Prostate gland (tissue), 2 donors: ENCODE measurements around the gene GULP1. TPM values are rescaled to one million over a fixed set of nuclear protein-coding genes. Genes with fewer than 3 reads are reported as not detected.

ENCODE experiments used
- DNase-seq: peaks from one replicate; pipeline ENCODE4 v3.0.0-alpha.2; 2019; ENCODE audit warnings: low spot score
- H3K27ac ChIP-seq, 2 donors: fragments of 200-600 bp; sonication (generic); 2 replicates each; pipeline ENCODE4 v1.5.1; 2017 to 2019
- H3K27me3 ChIP-seq: fragments of 200-600 bp; sonication (generic); replicated peaks from 2 replicates; pipeline ENCODE4 v1.5.1; 2019; ENCODE audit not compliant: insufficient read depth
- H3K36me3 ChIP-seq, 2 donors: fragments of 200-600 bp; sonication (generic); 1 replicate in 1 of 2; 2 replicates in 1 of 2; pipeline versions ENCODE4 v1.5.1 to v1.8.1; 2017 to 2019
- H3K4me1 ChIP-seq: fragments of 200-600 bp; sonication (generic); replicated peaks from 2 replicates; pipeline ENCODE4 v1.5.1; 2019
- H3K4me3 ChIP-seq, 2 donors: fragments of 200-600 bp; sonication (generic); 2 replicates each; pipeline ENCODE4 v1.5.1; 2017 to 2019
- H3K9me3 ChIP-seq: fragments of 200-600 bp; sonication (generic); 2 replicates; pipeline ENCODE4 v1.5.1; 2017
- CTCF ChIP-seq, 4 experiments: fragments of 200-600 bp in 2 of 4; fragments of 450-650 bp in 2 of 4; sonication (generic) in 2 of 4; IDR thresholded peaks; 1 replicate in 3 of 4; 2 replicates in 1 of 4; pipeline ENCODE4 v1.5.1; 2016 to 2019; ENCODE audit warnings: antibody characterized with exemption in 4 of 4, mild to moderate bottlenecking in 2 of 4, moderate library complexity in 2 of 4
- POLR2A ChIP-seq: fragments of 450-650 bp; IDR thresholded peaks from one replicate; pipeline ENCODE4 v1.6.1; 2016; ENCODE audit warnings: antibody characterized with exemption, mild to moderate bottlenecking
- POLR2AphosphoS5 ChIP-seq: sonication (generic); formaldehyde crosslinking; IDR thresholded peaks from one replicate; pipeline ENCODE4 v1.6.1; 2017; ENCODE audit warnings: antibody characterized with exemption
- WGBS: methylation state at CpG from one replicate; pipeline ENCODE4 v1.1.5; 2018; 5-methylcytosine and 5-hydroxymethylcytosine counted together
- intact Hi-C: fragments of 100-400 bp; cut with DNase I; formaldehyde crosslinking; loops from one replicate; pipeline ENCODE4 v1.14.2; 2022
- total RNA-seq, 2 donors: library from RNA; depleted of rRNA; stranded (reverse); fragments of >200 nt; gene quantifications; one replicate each; pipeline ENCODE4 v1.1.0, GENCODE V29; 2016

GULP1 gene
- total RNA-seq, 2 donors from 2014 or later, result 29.3 to 45.4 TPM

GRCh38 chr2:188395903-188396689, 104.4 kb downstream of the GULP1 start:
- no peak overlapping the region for H3K4me3 ChIP-seq
- H3K9me3 ChIP-seq, result no peaks in the 10 kb centered on the region
- no peak for TF ChIP-seq POLR2AphosphoS5
- no peak for TF ChIP-seq POLR2A
- no peak for TF ChIP-seq CTCF (IDR thresholded peaks at IDR 0.05)
- intact Hi-C loops, result no loop called here
- no peak for DNase-seq
- H3K27me3 ChIP-seq, result no peaks in the 10 kb centered on the region
- H3K27ac ChIP-seq, result no peak overlapping the region
- H3K4me1 ChIP-seq, result no peaks in the 10 kb centered on the region
- H3K36me3 ChIP-seq, result no peaks in the 10 kb centered on the region
- WGBS, result 94% methylated on average over 10 of the region's 10 CpGs

GRCh38 chr2:188399159-188399558, 107.5 kb downstream of the GULP1 start:
- WGBS, result 96% methylated on average over 3 of the region's 3 CpGs
- intact Hi-C loops, result no loop called here
- no peak for DNase-seq
- no peaks in the 10 kb centered on the region for H3K27me3 ChIP-seq
- no peaks in the 10 kb centered on the region for H3K9me3 ChIP-seq
- H3K36me3 ChIP-seq, result no peaks in the 10 kb centered on the region
- H3K4me1 ChIP-seq, result no peaks in the 10 kb centered on the region
- TF ChIP-seq POLR2AphosphoS5 (no peak), CTCF (IDR thresholded peaks at IDR 0.05) (no peak), POLR2A (no peak)
- H3K27ac ChIP-seq, result no peak overlapping the region
- no peak overlapping the region for H3K4me3 ChIP-seq

GRCh38 chr2:188403676-188404075, 112.0 kb downstream of the GULP1 start:
- no peak for TF ChIP-seq POLR2A
- intact Hi-C loops, result no loop called here
- Histone ChIP-seq H3K27ac (no peak overlapping the region), H3K27me3 (no peaks in the 10 kb centered on the region), H3K36me3 (no peaks in the 10 kb centered on the region), H3K4me1 (no peaks in the 10 kb centered on the region), H3K9me3 (no peaks in the 10 kb centered on the region), H3K4me3 (no peak overlapping the region)
- no peak for DNase-seq

- Histone ChIP-seq H3K27ac (no peak overlapping the region), H3K4me1 (no peaks in the 10 kb centered on the region), H3K27me3 (no peaks in the 10 kb centered on the region), H3K4me3 (no peak overlapping the region), H3K9me3 (no peaks in the 10 kb centered on the region), H3K36me3 (no peaks in the 10 kb centered on the region)
- TF ChIP-seq CTCF (IDR thresholded peaks at IDR 0.05) (no peak), POLR2AphosphoS5 (no peak), POLR2A (no peak)
- 96% methylated on average over 5 of the region's 5 CpGs for WGBS
- no peak for DNase-seq
- intact Hi-C loops, result no loop called here
Measured at GRCh38 chr2:188404341-188405004, 112.8 kb downstream of the GULP1 start.

- no peak for DNase-seq
- no peaks in the 10 kb centered on the region for H3K27me3 ChIP-seq
- no peaks in the 10 kb centered on the region for H3K4me1 ChIP-seq
- no peak overlapping the region for H3K27ac ChIP-seq
- no peak overlapping the region for H3K4me3 ChIP-seq
- 97% methylated on average over 1 of the region's 1 CpG for WGBS
- intact Hi-C loops, result no loop called here
- H3K36me3 ChIP-seq, result no peaks in the 10 kb centered on the region
- TF ChIP-seq CTCF (IDR thresholded peaks at IDR 0.05) (no peak), POLR2AphosphoS5 (no peak), POLR2A (no peak)
- H3K9me3 ChIP-seq, result no peaks in the 10 kb centered on the region
Measured at GRCh38 chr2:188406414-188406813, 114.7 kb downstream of the GULP1 start.
